22Rv1 (cell line): ENCODE results near the gene ZNF488.

Source experiments
- H3K27ac ChIP-seq: fragments of 450-650 bp; 2 replicates; pipeline ENCODE4 v1.5.1; 2017
- ZFX ChIP-seq: fragments of 450-650 bp; IDR thresholded peaks from 2 replicates; pipeline ENCODE4 v1.6.1; 2017; ENCODE audit warnings: antibody characterized with exemption, borderline replicate concordance
- TF ChIP-seq, protein P1 (sequence below): fragments of 450-650 bp; IDR thresholded peaks from 2 replicates; pipeline ENCODE4 v1.5.1; 2017; ENCODE audit warnings: mild to moderate bottlenecking

ZNF488 gene

GRCh38 chr10:47379901-47380300 lies 4.2 kb downstream of the ZNF488 start:
- H3K27ac ChIP-seq, result no peak overlapping the region
- TF ChIP-seq, protein P1, sequence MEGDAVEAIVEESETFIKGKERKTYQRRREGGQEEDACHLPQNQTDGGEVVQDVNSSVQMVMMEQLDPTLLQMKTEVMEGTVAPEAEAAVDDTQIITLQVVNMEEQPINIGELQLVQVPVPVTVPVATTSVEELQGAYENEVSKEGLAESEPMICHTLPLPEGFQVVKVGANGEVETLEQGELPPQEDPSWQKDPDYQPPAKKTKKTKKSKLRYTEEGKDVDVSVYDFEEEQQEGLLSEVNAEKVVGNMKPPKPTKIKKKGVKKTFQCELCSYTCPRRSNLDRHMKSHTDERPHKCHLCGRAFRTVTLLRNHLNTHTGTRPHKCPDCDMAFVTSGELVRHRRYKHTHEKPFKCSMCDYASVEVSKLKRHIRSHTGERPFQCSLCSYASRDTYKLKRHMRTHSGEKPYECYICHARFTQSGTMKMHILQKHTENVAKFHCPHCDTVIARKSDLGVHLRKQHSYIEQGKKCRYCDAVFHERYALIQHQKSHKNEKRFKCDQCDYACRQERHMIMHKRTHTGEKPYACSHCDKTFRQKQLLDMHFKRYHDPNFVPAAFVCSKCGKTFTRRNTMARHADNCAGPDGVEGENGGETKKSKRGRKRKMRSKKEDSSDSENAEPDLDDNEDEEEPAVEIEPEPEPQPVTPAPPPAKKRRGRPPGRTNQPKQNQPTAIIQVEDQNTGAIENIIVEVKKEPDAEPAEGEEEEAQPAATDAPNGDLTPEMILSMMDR, result no peak
- TF ChIP-seq ZFX, result no peak

DNA sequence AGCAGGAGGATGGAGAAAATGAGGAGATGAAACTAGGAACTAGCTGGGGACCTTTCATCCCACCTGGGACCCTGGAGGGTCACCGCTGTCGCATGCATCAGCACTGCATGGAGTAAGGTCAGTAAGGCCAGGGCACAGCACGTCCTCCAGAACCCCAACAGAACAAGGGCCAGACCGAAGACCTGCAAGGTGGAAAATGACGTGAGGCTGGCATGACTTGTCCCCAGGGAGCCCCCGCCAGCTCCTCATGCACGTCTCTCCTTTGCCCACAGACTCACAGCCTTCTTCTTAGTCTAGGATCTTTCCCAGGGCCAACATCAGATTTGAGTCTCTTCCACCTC lies 4.7 kb downstream of the ZNF488 start:
- TF ChIP-seq, protein P1, result no peak
- TF ChIP-seq ZFX, result no peak
- H3K27ac ChIP-seq, result no peak overlapping the region

- no peak for TF ChIP-seq ZFX
- TF ChIP-seq, protein P1, result no peak
- H3K27ac ChIP-seq, result no peak overlapping the region
These were observed 5.3 kb downstream of the ZNF488 start for GRCh38 chr10:47378606-47379444.

DNA sequence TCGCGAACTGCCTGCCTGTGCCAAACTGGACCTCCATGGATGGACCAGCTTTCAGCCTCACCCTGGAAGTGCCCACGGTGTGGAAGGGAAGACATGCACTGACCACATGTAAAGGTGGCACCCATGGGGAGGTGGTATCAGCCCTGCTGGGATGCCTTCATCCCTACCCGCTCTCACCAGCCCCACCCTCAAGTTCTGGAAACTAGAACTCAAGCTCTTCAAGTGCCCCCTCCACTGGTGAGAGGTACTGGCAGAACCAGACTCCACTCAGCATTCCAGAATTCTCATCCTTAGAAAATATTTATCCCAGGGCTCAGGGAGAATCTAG lies 5.9 kb downstream of the ZNF488 start:
- H3K27ac ChIP-seq, result no peak overlapping the region
- no peak for TF ChIP-seq ZFX
- TF ChIP-seq, protein P1, result no peak

GRCh38 chr10:47376522-47377220 lies 7.4 kb downstream of the ZNF488 start:
- H3K27ac ChIP-seq, result no peak overlapping the region

GRCh38 chr10:47374611-47375536 lies 9.2 kb downstream of the ZNF488 start:
- H3K27ac ChIP-seq, result no peak overlapping the region
- TF ChIP-seq, protein P1, result no peak
- no peak for TF ChIP-seq ZFX

More at GRCh38 chr10:47376522-47377220, 7.4 kb downstream of the ZNF488 start:
- TF ChIP-seq, protein P1, result no peak
- TF ChIP-seq ZFX, result no peak
